ENCODE results near the gene B2M.

DNA sequence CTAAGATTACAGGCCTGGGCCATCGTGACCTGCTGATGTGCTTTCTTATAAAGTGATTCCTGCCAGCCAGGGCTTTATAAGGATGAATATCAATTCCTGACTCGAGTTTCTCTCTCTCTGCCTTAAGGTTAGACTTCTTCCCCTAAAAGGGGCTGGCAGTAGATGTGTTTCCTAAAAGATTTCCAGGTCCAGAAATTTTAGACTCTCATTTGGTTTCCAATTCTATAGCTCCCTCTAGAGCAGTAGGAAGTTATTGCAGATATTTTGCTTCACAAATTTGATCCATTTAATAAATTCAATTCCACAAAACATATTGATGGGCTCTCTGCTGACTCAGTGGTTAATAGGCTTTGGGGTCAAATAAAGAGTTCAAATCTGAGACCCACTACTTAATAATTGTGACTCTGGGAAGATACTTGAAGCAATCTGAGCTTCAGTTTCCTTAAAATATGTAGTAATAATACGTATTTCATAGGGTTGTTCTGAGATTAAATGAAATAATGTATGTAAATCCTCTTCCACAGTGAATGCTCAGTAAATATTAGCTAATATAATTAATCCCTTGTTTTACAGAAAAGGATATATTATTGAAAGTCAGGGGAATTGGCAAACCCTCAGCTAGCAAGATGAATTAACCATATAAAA, 27.1 kb downstream of the B2M start:
- TF ChIP-seq, protein P1, sequence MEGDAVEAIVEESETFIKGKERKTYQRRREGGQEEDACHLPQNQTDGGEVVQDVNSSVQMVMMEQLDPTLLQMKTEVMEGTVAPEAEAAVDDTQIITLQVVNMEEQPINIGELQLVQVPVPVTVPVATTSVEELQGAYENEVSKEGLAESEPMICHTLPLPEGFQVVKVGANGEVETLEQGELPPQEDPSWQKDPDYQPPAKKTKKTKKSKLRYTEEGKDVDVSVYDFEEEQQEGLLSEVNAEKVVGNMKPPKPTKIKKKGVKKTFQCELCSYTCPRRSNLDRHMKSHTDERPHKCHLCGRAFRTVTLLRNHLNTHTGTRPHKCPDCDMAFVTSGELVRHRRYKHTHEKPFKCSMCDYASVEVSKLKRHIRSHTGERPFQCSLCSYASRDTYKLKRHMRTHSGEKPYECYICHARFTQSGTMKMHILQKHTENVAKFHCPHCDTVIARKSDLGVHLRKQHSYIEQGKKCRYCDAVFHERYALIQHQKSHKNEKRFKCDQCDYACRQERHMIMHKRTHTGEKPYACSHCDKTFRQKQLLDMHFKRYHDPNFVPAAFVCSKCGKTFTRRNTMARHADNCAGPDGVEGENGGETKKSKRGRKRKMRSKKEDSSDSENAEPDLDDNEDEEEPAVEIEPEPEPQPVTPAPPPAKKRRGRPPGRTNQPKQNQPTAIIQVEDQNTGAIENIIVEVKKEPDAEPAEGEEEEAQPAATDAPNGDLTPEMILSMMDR (conservative IDR thresholded peaks at IDR 0.05; ENCODE audit: low read depth in 2 of 2), result peak; percentile 53 to 79
- TF ChIP-seq EZH2 (IDR thresholded peaks at IDR 0.05; ENCODE audit: low read depth, unreplicated experiment) (no peak), POLR2AphosphoS5 (IDR thresholded peaks at IDR 0.05; ENCODE audit: low read depth) (no peak), EZH2phosphoT487 (IDR thresholded peaks at IDR 0.05; ENCODE audit: unreplicated experiment) (no peak)
- TF ChIP-seq, protein P2, sequence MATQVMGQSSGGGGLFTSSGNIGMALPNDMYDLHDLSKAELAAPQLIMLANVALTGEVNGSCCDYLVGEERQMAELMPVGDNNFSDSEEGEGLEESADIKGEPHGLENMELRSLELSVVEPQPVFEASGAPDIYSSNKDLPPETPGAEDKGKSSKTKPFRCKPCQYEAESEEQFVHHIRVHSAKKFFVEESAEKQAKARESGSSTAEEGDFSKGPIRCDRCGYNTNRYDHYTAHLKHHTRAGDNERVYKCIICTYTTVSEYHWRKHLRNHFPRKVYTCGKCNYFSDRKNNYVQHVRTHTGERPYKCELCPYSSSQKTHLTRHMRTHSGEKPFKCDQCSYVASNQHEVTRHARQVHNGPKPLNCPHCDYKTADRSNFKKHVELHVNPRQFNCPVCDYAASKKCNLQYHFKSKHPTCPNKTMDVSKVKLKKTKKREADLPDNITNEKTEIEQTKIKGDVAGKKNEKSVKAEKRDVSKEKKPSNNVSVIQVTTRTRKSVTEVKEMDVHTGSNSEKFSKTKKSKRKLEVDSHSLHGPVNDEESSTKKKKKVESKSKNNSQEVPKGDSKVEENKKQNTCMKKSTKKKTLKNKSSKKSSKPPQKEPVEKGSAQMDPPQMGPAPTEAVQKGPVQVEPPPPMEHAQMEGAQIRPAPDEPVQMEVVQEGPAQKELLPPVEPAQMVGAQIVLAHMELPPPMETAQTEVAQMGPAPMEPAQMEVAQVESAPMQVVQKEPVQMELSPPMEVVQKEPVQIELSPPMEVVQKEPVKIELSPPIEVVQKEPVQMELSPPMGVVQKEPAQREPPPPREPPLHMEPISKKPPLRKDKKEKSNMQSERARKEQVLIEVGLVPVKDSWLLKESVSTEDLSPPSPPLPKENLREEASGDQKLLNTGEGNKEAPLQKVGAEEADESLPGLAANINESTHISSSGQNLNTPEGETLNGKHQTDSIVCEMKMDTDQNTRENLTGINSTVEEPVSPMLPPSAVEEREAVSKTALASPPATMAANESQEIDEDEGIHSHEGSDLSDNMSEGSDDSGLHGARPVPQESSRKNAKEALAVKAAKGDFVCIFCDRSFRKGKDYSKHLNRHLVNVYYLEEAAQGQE (IDR thresholded peaks at IDR 0.05; ENCODE audit: unreplicated experiment), result no peak
